OCI-LY3 (cell line): ENCODE measurements around the gene CCDC8.

ENCODE experiments used
- EZH2phosphoT487 ChIP-seq: fragments of 200-600 bp; shearing (Covaris generic); IDR thresholded peaks from 2 replicates; pipeline ENCODE4 v1.6.1; 2018; ENCODE audit warnings: antibody characterized with exemption, mixed run types, low read depth
- TF ChIP-seq, protein P1 (sequence below): fragments of 200-600, 300-600 bp; sonication (generic); IDR thresholded peaks from 2 replicates; pipeline ENCODE4 v1.5.1; 2014; ENCODE audit warnings: antibody characterized with exemption, low read length, low read depth

DNA sequence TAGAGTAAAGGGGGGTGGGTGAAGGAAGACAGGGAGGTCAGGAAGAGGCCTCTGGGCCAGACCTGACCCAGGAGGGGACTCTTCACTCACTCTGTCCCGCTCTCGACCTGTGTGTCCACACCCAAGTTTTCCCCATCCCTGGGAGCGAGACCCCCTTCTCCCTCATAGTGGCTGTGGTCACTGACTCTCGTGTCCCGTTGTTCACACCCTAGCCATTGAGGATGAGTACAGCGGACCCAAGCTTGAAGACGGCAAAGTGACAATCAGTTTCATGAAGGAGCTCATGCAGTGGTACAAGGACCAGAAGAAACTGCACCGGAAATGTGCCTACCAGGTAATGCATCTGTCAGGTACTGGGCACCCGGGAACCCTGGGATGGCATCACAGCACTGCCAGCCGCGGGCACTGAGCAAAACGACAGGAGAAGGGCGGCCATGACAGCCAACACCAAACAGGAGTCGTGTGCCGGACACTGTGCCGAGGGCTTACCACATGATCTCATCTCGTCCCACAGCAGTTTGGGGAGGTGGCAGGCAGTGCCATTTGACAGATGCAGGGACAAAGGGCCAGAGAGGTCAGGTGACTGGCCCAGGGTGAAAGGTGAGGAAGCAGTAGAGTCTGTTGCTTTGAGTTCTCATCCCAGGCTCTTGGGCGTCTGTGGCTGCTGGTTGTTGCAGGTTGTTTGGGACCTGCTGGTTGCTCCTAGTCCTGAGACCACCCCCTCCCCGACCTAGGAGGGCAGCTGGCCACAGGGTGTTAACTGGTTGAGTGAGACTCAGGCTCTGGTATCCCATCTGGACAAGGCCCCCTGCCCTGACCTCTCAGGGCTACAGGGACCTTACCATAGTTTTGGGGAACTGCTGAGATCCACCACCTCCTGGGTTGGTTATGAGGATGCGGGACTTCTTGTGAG, 36.9 kb downstream of the CCDC8 start:
- TF ChIP-seq, protein P1, sequence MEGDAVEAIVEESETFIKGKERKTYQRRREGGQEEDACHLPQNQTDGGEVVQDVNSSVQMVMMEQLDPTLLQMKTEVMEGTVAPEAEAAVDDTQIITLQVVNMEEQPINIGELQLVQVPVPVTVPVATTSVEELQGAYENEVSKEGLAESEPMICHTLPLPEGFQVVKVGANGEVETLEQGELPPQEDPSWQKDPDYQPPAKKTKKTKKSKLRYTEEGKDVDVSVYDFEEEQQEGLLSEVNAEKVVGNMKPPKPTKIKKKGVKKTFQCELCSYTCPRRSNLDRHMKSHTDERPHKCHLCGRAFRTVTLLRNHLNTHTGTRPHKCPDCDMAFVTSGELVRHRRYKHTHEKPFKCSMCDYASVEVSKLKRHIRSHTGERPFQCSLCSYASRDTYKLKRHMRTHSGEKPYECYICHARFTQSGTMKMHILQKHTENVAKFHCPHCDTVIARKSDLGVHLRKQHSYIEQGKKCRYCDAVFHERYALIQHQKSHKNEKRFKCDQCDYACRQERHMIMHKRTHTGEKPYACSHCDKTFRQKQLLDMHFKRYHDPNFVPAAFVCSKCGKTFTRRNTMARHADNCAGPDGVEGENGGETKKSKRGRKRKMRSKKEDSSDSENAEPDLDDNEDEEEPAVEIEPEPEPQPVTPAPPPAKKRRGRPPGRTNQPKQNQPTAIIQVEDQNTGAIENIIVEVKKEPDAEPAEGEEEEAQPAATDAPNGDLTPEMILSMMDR: no peak
- no peak for TF ChIP-seq EZH2phosphoT487
